GM15510 (cell line): Measurements from ENCODE around the gene ZCCHC14.

Source experiments
- POLR2A ChIP-seq: IDR thresholded peaks from 3 replicates; pipeline ENCODE4 v1.6.1; 2011; ENCODE audit warnings: borderline replicate concordance; ENCODE audit not compliant: insufficient read length; ENCODE audit errors: extremely low read depth

Gene ZCCHC14

GRCh38 chr16:87463722-87464690, 28.8 kb downstream of the ZCCHC14 start:
- no peak for TF ChIP-seq POLR2A

- no peak for TF ChIP-seq POLR2A
Measured at GRCh38 chr16:87461466-87461991, 31.3 kb downstream of the ZCCHC14 start.

GRCh38 chr16:87460936-87461335, 31.9 kb downstream of the ZCCHC14 start:
- no peak for TF ChIP-seq POLR2A

GRCh38 chr16:87459833-87460232, 33.0 kb downstream of the ZCCHC14 start:
- TF ChIP-seq POLR2A: no peak

GRCh38 chr16:87459027-87459426, 33.8 kb downstream of the ZCCHC14 start:
- TF ChIP-seq POLR2A: no peak

DNA sequence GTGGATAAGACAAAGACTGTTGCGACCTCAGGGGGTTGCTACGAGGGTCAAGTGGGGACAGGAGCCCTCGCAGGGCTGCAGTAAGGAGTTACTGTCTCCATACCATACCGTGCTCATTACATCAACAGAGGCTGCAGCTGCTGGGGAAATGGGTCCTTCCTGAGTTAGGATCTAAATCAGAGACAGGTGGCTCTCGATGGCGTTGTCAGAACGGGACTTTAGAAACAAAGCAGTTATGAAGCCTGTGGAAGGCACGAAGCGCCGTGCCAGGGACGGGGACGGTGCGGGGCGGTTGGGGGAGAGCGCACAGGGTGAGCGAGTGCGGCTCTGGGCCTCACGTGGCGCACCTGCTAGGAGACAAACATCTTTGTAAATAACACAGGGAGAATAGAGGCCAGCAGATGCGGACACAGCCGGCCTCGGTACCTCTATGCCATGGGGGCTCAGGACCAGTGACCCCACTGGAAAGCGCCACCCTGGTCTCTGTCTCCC, 34.4 kb downstream of the ZCCHC14 start:
- no peak for TF ChIP-seq POLR2A

- TF ChIP-seq POLR2A: no peak
Measured at GRCh38 chr16:87457709-87458423, 35.0 kb downstream of the ZCCHC14 start.

GRCh38 chr16:87457061-87457611, 35.7 kb downstream of the ZCCHC14 start:
- no peak for TF ChIP-seq POLR2A

- no peak for TF ChIP-seq POLR2A
Measured at GRCh38 chr16:87454391-87454790, 38.4 kb downstream of the ZCCHC14 start.

DNA sequence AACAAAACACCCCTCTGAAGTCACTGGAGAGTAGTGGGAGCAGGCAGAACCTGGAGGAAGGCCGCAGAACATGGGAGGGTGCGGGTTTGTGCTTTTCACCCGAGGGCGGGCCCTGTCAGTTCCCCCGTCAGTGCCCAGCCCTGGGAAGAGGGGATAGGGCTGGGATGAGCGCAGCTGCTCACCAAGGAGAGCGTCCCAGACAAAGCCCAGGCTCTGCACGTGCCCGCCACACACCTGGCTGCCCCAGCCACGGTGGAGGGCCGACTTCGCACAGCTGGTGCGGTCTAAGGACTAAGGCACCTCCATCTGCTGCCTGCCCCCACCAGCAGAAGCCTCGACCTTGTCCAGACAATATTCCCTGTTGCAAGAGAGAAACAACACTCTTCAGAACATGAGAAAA, 39.5 kb downstream of the ZCCHC14 start:
- no peak for TF ChIP-seq POLR2A

- no peak for TF ChIP-seq POLR2A
Measured at GRCh38 chr16:87451563-87452210, 41.1 kb downstream of the ZCCHC14 start.

DNA sequence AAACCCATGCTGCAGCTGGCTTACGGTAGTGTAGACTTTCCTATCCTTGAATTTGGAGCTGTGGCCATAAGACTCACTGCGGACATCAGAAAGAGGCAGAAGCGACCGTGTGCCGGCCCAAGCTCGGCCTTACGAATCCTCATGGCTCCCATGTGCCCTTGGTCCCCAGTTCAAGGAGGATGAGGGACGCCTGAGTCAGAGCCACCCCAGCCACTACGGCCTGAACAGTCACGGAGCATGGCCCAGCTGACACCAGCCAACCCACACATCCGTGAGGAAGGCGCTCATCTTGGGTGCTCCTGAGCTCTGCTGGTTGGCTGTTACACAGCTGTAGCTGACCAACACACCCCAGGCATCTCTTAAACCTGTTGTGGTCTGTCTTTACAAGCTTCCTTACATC, 44.0 kb downstream of the ZCCHC14 start:
- TF ChIP-seq POLR2A: no peak

DNA sequence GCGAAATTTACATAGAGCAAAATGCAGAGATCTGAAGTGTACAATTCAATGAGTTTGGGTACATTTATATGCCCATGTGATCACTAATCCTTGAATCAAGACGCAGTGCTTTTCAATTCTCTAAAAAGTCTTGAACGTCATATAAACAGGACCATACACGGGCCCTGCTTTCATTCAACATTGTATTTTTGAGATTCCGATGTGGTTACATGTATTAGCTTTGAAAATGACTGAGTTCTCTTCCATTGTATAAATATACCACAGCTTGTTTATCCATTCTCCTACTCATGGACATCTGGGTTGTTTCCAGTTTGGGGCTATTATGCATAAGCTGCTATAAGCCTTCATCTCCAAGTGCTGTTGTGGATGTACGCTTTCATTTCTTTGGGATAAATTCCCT, 45.5 kb downstream of the ZCCHC14 start:
- no peak for TF ChIP-seq POLR2A

GRCh38 chr16:87446479-87446878, 46.3 kb downstream of the ZCCHC14 start:
- no peak for TF ChIP-seq POLR2A

DNA sequence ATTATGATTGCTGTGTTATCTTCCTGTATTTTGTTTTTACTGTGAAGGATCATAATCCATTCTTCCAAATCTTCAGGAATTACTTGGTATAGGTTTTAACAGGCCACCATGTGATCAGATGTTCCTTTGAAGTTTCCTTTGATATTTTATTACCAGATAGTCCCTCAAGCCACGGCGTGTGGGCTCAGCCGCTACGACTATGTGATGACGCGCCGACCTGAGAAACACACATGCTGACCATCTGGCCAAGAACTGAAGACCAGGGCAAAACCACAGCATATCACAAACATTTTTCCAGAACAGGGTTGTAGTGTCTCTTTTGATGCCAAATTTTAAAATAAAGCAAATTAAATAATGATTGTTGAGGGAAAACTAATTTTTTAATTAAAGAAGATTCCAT, 47.3 kb downstream of the ZCCHC14 start:
- no peak for TF ChIP-seq POLR2A

DNA sequence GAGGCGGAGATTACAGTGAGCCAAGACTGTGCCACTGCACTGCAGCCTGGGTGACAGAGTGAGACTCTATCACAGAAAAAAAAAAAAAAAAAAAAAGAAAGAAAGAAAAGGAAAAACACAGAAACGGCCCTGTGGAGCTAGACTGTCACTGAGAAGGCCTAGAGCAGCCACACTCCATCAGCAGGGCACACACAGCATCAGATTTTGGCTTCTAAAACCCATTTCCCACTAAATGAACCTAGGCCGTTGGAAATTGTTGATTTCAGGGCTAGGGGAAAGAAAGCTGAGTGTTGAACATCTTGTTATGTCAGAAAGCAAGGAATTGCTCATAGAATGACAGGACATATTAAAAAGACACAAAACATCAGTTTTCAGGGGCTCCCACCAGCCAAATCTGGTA, 48.9 kb downstream of the ZCCHC14 start:
- TF ChIP-seq POLR2A: no peak

GRCh38 chr16:87443016-87443415, 49.8 kb downstream of the ZCCHC14 start:
- no peak for TF ChIP-seq POLR2A
